Measurements from ENCODE around the gene ZC3H12D.
A peak's percentile ranks its signal among the peaks of the same experiment; 100 is the strongest.
"Not testable (repeated sequence)": the region's sequence is repeated elsewhere in the genome, so short reads cannot be mapped to it uniquely, and the experiment has no call there.

The ZC3H12D gene

GRCh38 chr6:149445095-149445466 lies 39.7 kb downstream of the ZC3H12D start:
- intact Hi-C loops (cut with DNase I) = no loop called here
- DNase-seq = peak in 2 of 10 donors; percentile 22 to 32

GRCh38 chr6:149444360-149445094 lies 40.3 kb downstream of the ZC3H12D start:
- intact Hi-C loops (cut with DNase I) = not testable (repeated sequence)
- peak in 2 of 10 donors; percentile 26 to 38 for DNase-seq

GRCh38 chr6:149443411-149444181 lies 41.2 kb downstream of the ZC3H12D start:
- intact Hi-C loops (cut with DNase I) = no loop called here
- DNase-seq = peak in 6 of 10 donors; percentile 34 to 90 (median 54)

- intact Hi-C loops (cut with DNase I) = no loop called here
- peak in 1 of 10 donors; percentile 56 for DNase-seq
Measured at GRCh38 chr6:149441740-149442139, 43.1 kb downstream of the ZC3H12D start.

- intact Hi-C loops (cut with DNase I) = no loop called here
- DNase-seq = peak in 1 of 10 donors; percentile 15
Measured at GRCh38 chr6:149440735-149441671, 43.8 kb downstream of the ZC3H12D start.

DNA sequence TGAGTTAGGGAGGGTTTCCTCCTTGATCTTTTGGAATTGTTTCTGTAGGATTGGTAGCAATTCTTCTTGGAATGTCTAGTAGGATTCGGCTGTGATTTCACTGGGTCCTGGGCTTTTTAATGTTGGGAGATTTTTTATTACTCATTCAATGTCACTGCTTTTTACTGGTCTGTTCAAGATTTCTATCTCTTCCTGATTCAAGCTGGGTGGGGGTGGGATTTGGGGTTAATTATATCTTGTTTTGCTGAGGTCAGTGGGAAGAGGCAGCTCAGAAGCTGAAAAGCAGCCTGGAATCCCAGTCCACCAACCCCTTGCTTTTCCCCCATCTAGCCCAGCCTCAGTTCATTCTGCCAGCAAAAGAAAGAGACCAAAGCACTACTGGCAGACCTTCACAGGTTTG lies 45.2 kb downstream of the ZC3H12D start:
- intact Hi-C loops (cut with DNase I) = loop anchor here (10.0 kb wide), 1 partner anchor 75 kb away; no protein-coding TSS in a partner anchor
- DNase-seq = no peak

DNA sequence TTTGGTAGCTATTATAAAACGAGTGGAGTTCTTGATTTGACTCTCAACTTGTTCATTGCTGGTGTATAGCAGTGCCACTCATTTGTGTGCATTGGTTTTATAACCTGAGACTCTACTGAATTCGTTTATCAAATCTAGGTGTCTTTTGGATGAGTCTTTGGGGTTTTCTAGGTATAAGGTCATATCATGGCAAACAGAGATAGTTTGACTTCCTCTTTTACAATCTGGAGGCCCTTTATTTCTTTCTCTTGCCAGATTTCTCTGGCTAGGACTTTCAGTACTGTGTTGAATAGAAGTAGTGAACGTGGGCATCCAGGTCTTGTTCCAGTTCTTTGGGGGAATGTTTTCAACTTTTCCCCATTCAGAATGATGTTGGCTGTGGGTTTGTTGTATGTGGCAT lies 46.0 kb downstream of the ZC3H12D start:
- intact Hi-C loops (cut with DNase I) = loop anchor here (10.0 kb wide), 1 partner anchor 76 kb away; no protein-coding TSS in a partner anchor
- DNase-seq = no peak

- intact Hi-C loops (cut with DNase I) = loop anchor here (10.0 kb wide), 1 partner anchor 78 kb away; no protein-coding TSS in a partner anchor
- DNase-seq = no peak
Measured at GRCh38 chr6:149437212-149437611, 47.6 kb downstream of the ZC3H12D start.

GRCh38 chr6:149436647-149437046 lies 48.2 kb downstream of the ZC3H12D start:
- intact Hi-C loops (cut with DNase I) = loop anchor here (10.0 kb wide), 1 partner anchor 78 kb away; no protein-coding TSS in a partner anchor
- peak in 2 of 10 donors; percentile 59 to 72 for DNase-seq

- intact Hi-C loops (cut with DNase I) = loop anchor here (10.0 kb wide), 1 partner anchor 79 kb away; no protein-coding TSS in a partner anchor
- DNase-seq = peak in 2 of 10 donors; percentile 62
Measured at GRCh38 chr6:149435919-149436586, 48.8 kb downstream of the ZC3H12D start.

DNA sequence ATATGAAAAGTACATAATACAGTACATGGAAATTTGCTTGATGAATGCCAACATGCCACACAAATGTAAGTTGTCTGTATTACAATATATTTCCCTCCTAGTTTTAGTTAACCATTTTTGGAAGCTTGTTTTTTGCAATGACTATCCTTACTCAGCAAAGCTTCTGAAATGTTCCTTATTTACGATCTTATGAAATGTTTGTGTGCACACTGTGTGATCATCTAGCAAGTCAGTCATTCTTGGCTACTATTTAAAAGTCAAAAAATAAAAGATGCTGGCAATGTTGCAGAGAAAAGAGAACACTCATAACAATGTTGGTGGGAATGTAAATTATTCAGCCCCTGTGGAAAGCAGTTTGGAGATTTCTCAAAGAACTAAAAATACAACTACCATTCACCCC lies 50.9 kb downstream of the ZC3H12D start:
- intact Hi-C loops (cut with DNase I) = loop anchor here (10.0 kb wide), 1 partner anchor 81 kb away; no protein-coding TSS in a partner anchor
- DNase-seq = no peak

GRCh38 chr6:149433405-149433804 lies 51.4 kb downstream of the ZC3H12D start:
- intact Hi-C loops (cut with DNase I) = loop anchor here (10.0 kb wide), 1 partner anchor 81 kb away; no protein-coding TSS in a partner anchor
- no peak for DNase-seq

GRCh38 chr6:149431905-149432775 lies 52.7 kb downstream of the ZC3H12D start:
- DNase-seq = peak; percentile 82 to 98 (median 94)
- intact Hi-C loops (cut with DNase I) = loop anchor here (1.0 to 10.0 kb wide), 3 partner anchors 83 to 403 kb away; no protein-coding TSS in a partner anchor

DNA sequence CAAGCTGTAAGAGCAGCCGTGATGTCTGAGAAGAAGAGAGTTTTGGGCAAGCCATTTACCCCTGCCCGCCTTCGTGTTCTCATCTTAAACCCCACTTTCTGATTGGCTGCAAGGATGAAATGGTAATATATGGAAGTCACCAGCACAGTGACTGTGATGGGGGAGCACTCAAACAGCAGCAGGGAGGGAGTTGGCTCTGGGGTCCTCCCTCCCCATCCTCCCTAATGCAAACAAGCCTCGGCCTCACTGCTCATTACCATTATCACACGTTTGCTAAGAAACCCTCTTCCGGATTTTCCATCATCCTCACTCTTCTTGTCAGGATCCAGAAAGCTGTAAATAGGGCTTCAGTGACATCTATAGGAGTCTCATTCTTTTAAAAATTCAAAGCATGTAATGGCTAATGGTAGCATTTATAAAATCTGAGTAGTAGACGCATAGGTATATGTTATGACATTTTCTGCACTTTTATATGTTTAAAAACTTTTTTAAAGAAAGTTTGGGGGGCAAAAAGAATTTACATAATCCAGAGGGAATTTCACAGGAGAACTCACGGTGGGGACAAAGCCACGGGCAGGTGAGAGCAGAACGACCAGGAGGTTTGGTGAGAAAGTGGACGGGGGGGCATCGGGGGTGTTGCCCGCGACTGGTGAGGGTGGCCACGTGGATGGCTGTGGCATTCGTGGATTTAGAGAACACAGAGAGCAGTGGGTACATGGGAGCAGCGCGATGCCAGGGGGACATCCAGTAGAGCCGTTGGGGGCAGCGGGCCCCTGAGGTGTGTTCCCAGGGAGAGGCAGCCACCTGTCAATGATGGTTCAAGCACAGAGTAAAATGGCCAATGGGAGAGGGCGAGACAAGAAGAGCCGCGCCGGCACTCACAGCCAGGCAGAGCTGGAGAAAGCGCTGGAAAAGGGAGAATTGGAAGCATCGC lies 55.1 kb downstream of the ZC3H12D start:
- intact Hi-C loops (cut with DNase I) = loop anchor here (5.0 to 10.0 kb wide), 2 partner anchors 85 to 247 kb away; no protein-coding TSS in a partner anchor
- peak in 1 of 10 donors; percentile 46 for DNase-seq

GRCh38 chr6:149428606-149429005 lies 56.2 kb downstream of the ZC3H12D start:
- intact Hi-C loops (cut with DNase I) = loop anchor here (5.0 kb wide), 1 partner anchor 246 kb away; no protein-coding TSS in a partner anchor
- peak in 1 of 10 donors; percentile 58 for DNase-seq

DNA sequence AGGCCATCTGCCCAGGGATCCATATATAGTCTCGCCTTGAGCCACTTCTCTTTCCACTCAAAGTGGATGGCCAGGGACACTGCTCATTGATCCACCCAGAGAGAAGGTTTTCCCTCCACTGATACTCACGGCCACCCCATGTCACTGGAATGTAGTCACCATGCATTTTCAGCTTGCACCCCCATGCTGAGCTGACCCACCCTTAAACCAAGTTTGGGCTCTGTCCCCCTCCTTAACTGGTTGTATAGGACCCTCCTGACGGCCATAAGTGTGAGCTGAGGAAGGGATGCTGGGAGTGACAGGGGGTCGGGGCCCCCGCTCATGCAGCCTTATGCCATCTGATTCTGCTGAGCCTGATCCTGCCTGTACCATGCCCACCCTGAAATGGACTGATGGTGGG lies 59.1 kb downstream of the ZC3H12D start:
- no peak for DNase-seq
- intact Hi-C loops (cut with DNase I) = loop anchor here (5.0 kb wide), 1 partner anchor 243 kb away; no protein-coding TSS in a partner anchor

GRCh38 chr6:149425224-149425623 lies 59.6 kb downstream of the ZC3H12D start:
- peak in 2 of 10 donors; percentile 43 to 65 for DNase-seq
- intact Hi-C loops (cut with DNase I) = loop anchor here (5.0 kb wide), 1 partner anchor 243 kb away; no protein-coding TSS in a partner anchor
